K562 (cell line): ENCODE data around the gene IL21. TPM values are rescaled to one million over a fixed set of nuclear protein-coding genes. Genes with fewer than 3 reads are reported as not detected.

Experiments used
- CREB1 ChIP-seq, 2 experiments: sonication (generic) in 1 of 2; formaldehyde crosslinking in 1 of 2; IDR thresholded peaks; 2 replicates each; pipeline versions ENCODE4 v1.6.1 to v1.8.0; 2012 to 2022; ENCODE audit warnings: inconsistent platforms in 1 of 2, mild to moderate bottlenecking in 1 of 2, missing genetic modification reagents in 1 of 2, moderate library complexity in 1 of 2
- CREB3 ChIP-seq: fragments of 450-650 bp; conservative IDR thresholded peaks from 2 replicates; pipeline ENCODE4 v1.6.1; 2016; ENCODE audit warnings: missing genetic modification characterization, low read depth, mild to moderate bottlenecking, missing compliant biosample characterization, moderate library complexity
- HNRNPH1 ChIP-seq: fragments of 200-400 bp; formaldehyde crosslinking; optimal IDR thresholded peaks from 2 replicates; pipeline ENCODE3; 2017; ENCODE audit warnings: low read depth, mild to moderate bottlenecking, low read length, moderate library complexity
- SMARCC2 ChIP-seq: fragments of 450-650 bp; IDR thresholded peaks from 2 replicates; pipeline ENCODE4 v1.6.1; 2017; ENCODE audit warnings: antibody characterized with exemption, moderate library complexity, mild to moderate bottlenecking, low read depth
- TEAD2 ChIP-seq: fragments of 450-650 bp; IDR thresholded peaks from 2 replicates; pipeline ENCODE4 v1.6.1; 2016; ENCODE audit warnings: missing genetic modification characterization, control low read depth, missing compliant biosample characterization
- ZNF280A ChIP-seq: fragments of 450-650 bp; IDR thresholded peaks from 2 replicates; pipeline ENCODE4 v1.6.1; 2018; ENCODE audit warnings: mild to moderate bottlenecking, low read depth; ENCODE audit not compliant: partially characterized antibody
- ZNF644 ChIP-seq: fragments of 200-800 bp; sonication (Bioruptor generic); IDR thresholded peaks from 2 replicates; pipeline ENCODE4 v1.6.1; 2016; ENCODE audit warnings: low read depth, missing genetic modification characterization, missing compliant biosample characterization
- polyA plus RNA-seq, 8 experiments: library from polyadenylated mRNA; depleted of rRNA in 4 of 8; stranded (reverse) in 5 of 8; unstranded in 3 of 8; fragments of >200 nt; fragmentation: Nextera tagmentation in 2 of 8; fragmentation: Illumina TruSeq in 1 of 8; extraction: Ambion mirVana in 2 of 8; extraction: Trizol in 1 of 8; gene quantifications; 2 replicates each; pipeline versions ENCODE4 v1.2.1 to v1.2.3, GENCODE V29; 2011 to 2014; ENCODE audit warnings: inconsistent platforms in 1 of 8, missing spikeins in 1 of 8
- total RNA-seq, 7 experiments: library from RNA; depleted of rRNA in 6 of 7; stranded (reverse); fragments of >200 nt in 6 of 7; fragmentation: Illumina TruSeq in 2 of 7; extraction: Trizol in 2 of 7; gene quantifications; 2 replicates each; pipeline versions ENCODE4 v1.2.1 to v1.2.3, GENCODE V29; 2011 to 2021; ENCODE audit warnings: low replicate concordance in 1 of 7

Gene IL21
- total and polyA plus RNA-seq, 9 of the 15 experiments (the other 6 are each of a cell fraction or from before 2014, with no cell fraction given) = not detected

GRCh38 chr4:122602277-122603142 is 18.4 kb downstream of the IL21 start (continued):
- TF ChIP-seq TEAD2 (tag) (no peak), ZNF280A (no peak), ZNF644 (tag) (no peak), CREB3 (peak; percentile 82; the same call in 1 of the 2 replicates), CREB1 (IDR thresholded peaks at IDR 0.05) (no peak), CREB1 (CRISPR knock-in tag; IDR thresholded peaks at IDR 0.05) (no peak), HNRNPH1 (no peak), SMARCC2 (no peak)
